PC-9 (cell line): Measurements from ENCODE around the gene ZNF865.

Experiments used
- EZH2 ChIP-seq: fragments of 200-600 bp; sonication (generic); IDR thresholded peaks from 2 replicates; pipeline ENCODE4 v1.8.0; 2017; ENCODE audit warnings: antibody characterized with exemption, low read depth
- TF ChIP-seq, protein P1 (sequence below): fragments of 200-600 bp; sonication (generic); conservative IDR thresholded peaks from 2 replicates; pipeline ENCODE4 v1.6.1; 2017; ENCODE audit warnings: mixed run types, antibody characterized with exemption, mild to moderate bottlenecking, moderate library complexity

GRCh38 chr19:55599842-55600661 lies 5.4 kb upstream of the ZNF865 start, which contains the start of gene ZNF524:
- TF ChIP-seq, protein P1, sequence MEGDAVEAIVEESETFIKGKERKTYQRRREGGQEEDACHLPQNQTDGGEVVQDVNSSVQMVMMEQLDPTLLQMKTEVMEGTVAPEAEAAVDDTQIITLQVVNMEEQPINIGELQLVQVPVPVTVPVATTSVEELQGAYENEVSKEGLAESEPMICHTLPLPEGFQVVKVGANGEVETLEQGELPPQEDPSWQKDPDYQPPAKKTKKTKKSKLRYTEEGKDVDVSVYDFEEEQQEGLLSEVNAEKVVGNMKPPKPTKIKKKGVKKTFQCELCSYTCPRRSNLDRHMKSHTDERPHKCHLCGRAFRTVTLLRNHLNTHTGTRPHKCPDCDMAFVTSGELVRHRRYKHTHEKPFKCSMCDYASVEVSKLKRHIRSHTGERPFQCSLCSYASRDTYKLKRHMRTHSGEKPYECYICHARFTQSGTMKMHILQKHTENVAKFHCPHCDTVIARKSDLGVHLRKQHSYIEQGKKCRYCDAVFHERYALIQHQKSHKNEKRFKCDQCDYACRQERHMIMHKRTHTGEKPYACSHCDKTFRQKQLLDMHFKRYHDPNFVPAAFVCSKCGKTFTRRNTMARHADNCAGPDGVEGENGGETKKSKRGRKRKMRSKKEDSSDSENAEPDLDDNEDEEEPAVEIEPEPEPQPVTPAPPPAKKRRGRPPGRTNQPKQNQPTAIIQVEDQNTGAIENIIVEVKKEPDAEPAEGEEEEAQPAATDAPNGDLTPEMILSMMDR, result no peak
- TF ChIP-seq EZH2, result no peak
